ENCODE results near the gene CALCB. TPM values are rescaled to one million over a fixed set of nuclear protein-coding genes. Genes with fewer than 3 reads are reported as not detected.

The CALCB gene
- total RNA-seq, 1 donor from 2014 or later, result 0.62 TPM

GRCh38 chr11:15107730-15108515 is 34.5 kb downstream of the CALCB start:
- no peak overlapping the region for H3K4me3 Mint-ChIP-seq
- Histone ChIP-seq H3K27me3 (peaks cover 2% of the 10 kb centered on the region), H3K4me3 (no peak overlapping the region), H3K4me1 (peaks cover 6% of the 10 kb centered on the region), H3K36me3 (no peaks in the 10 kb centered on the region), H4K20me1 (ENCODE audit: low read depth) (no peaks in the 10 kb centered on the region), H3K9ac (no peak overlapping the region), H2AFZ (replicated peaks) (no peak overlapping the region), H3F3A (ENCODE audit: low read depth) (no peaks in the 10 kb centered on the region), H3K9me3 (ENCODE audit: low read depth) (no peaks in the 10 kb centered on the region), H3K79me2 (ENCODE audit: low read depth) (no peaks in the 10 kb centered on the region), H3K27ac (no peak overlapping the region), H3K4me2 (no peak overlapping the region)
- H3K9me3 Mint-ChIP-seq, result peaks cover 7% of the 10 kb centered on the region
- no peak for TF ChIP-seq EZH2 (IDR thresholded peaks at IDR 0.05)
- no peak for TF ChIP-seq EZH2phosphoT487 (IDR thresholded peaks at IDR 0.05)
- TF ChIP-seq CTCF (IDR thresholded peaks at IDR 0.05), result no peak
- H3K27me3 Mint-ChIP-seq (ENCODE audit: insufficient read depth, low read depth), result peaks cover 6% of the 10 kb centered on the region
- H3K27ac Mint-ChIP-seq, result no peak overlapping the region
- no peak for DNase-seq (ENCODE audit: low spot score)
- H3K36me3 Mint-ChIP-seq, result no peaks in the 10 kb centered on the region
- peaks cover 24% of the 10 kb centered on the region for H3K4me1 Mint-ChIP-seq

- Histone ChIP-seq H3F3A (ENCODE audit: low read depth) (no peaks in the 10 kb centered on the region), H2AFZ (replicated peaks) (no peak overlapping the region), H3K79me2 (ENCODE audit: low read depth) (no peaks in the 10 kb centered on the region), H3K4me1 (peaks cover 6% of the 10 kb centered on the region), H3K27ac (no peak overlapping the region), H3K4me2 (no peak overlapping the region), H4K20me1 (ENCODE audit: low read depth) (no peaks in the 10 kb centered on the region), H3K4me3 (no peak overlapping the region), H3K27me3 (peaks cover 10% of the 10 kb centered on the region), H3K9me3 (ENCODE audit: low read depth) (no peaks in the 10 kb centered on the region), H3K9ac (no peak overlapping the region), H3K36me3 (no peaks in the 10 kb centered on the region)
- Mint-ChIP-seq H3K4me3 (no peak overlapping the region), H3K36me3 (no peaks in the 10 kb centered on the region), H3K4me1 (peaks cover 26% of the 10 kb centered on the region), H3K9me3 (peaks cover 1% of the 10 kb centered on the region), H3K27ac (no peak overlapping the region), H3K27me3 (ENCODE audit: insufficient read depth, low read depth) (peaks cover 8% of the 10 kb centered on the region)
- DNase-seq (ENCODE audit: low spot score), result no peak
- TF ChIP-seq EZH2phosphoT487 (IDR thresholded peaks at IDR 0.05) (no peak), EZH2 (IDR thresholded peaks at IDR 0.05) (no peak), CTCF (IDR thresholded peaks at IDR 0.05) (no peak)
These were observed 35.3 kb downstream of the CALCB start for GRCh38 chr11:15108592-15109130.

GRCh38 chr11:15109602-15110001 is 36.2 kb downstream of the CALCB start:
- H4K20me1 ChIP-seq (ENCODE audit: low read depth), result no peaks in the 10 kb centered on the region
- no peaks in the 10 kb centered on the region for H3F3A ChIP-seq (ENCODE audit: low read depth)
- no peaks in the 10 kb centered on the region for H3K79me2 ChIP-seq (ENCODE audit: low read depth)
- no peak overlapping the region for H3K4me3 ChIP-seq
- H3K4me2 ChIP-seq, result no peak overlapping the region
- H2AFZ ChIP-seq (replicated peaks), result no peak overlapping the region
- no peak overlapping the region for H3K27ac ChIP-seq
- H3K4me1 Mint-ChIP-seq, result peaks cover 29% of the 10 kb centered on the region
- peaks cover 19% of the 10 kb centered on the region for H3K27me3 ChIP-seq
- H3K27me3 Mint-ChIP-seq (ENCODE audit: insufficient read depth, low read depth), result peaks cover 10% of the 10 kb centered on the region
- H3K36me3 ChIP-seq, result no peaks in the 10 kb centered on the region
- no peaks in the 10 kb centered on the region for H3K9me3 ChIP-seq (ENCODE audit: low read depth)
- no peaks in the 10 kb centered on the region for H3K36me3 Mint-ChIP-seq
- no peaks in the 10 kb centered on the region for H3K9me3 Mint-ChIP-seq
- H3K4me3 Mint-ChIP-seq, result no peak overlapping the region
- peaks cover 9% of the 10 kb centered on the region for H3K4me1 ChIP-seq
- DNase-seq (ENCODE audit: low spot score), result no peak
- no peak overlapping the region for H3K27ac Mint-ChIP-seq
- no peak overlapping the region for H3K9ac ChIP-seq
- no peak for TF ChIP-seq EZH2phosphoT487 (IDR thresholded peaks at IDR 0.05)
- no peak for TF ChIP-seq CTCF (IDR thresholded peaks at IDR 0.05)
- TF ChIP-seq EZH2 (IDR thresholded peaks at IDR 0.05), result no peak

Measured in neural progenitor cell (in vitro differentiated cells).